Bronchial epithelial cell (primary cell): ENCODE data around the gene ATXN7L3B. TPM values are rescaled to one million over a fixed set of nuclear protein-coding genes. Genes with fewer than 3 reads are reported as not detected.
A peak's percentile ranks its signal among the peaks of the same experiment; 100 is the strongest.

Experiments used
- DNase-seq: peaks from one replicate; pipeline ENCODE4 v3.0.0-alpha.2; 2010; ENCODE audit warnings: low read depth
- FAIRE-seq: peaks from 2 replicates; lab custom pipeline; 2011; peaks lifted over from hg19 to GRCh38; lab: Jason Lieb, UNC
- H3K27me3 ChIP-seq: 2 replicates; pipeline ENCODE4 v1.5.1; 2011; ENCODE audit warnings: low read length; ENCODE audit not compliant: control insufficient read depth, insufficient read depth
- H3K36me3 ChIP-seq: 2 replicates; pipeline ENCODE4 v1.5.1; 2011; ENCODE audit warnings: low read length; ENCODE audit not compliant: control insufficient read depth, insufficient read depth
- H3K4me3 ChIP-seq: 2 replicates; pipeline ENCODE4 v1.5.1; 2011; ENCODE audit warnings: mild to moderate bottlenecking, low read depth, low read length, control low read depth
- CTCF ChIP-seq: IDR thresholded peaks from 2 replicates; pipeline ENCODE4 v1.5.1; 2011; ENCODE audit warnings: mild to moderate bottlenecking, moderate library complexity, low read length, control low read depth, inconsistent platforms; ENCODE audit not compliant: insufficient read depth, severe bottlenecking
- total RNA-seq: library from RNA; depleted of rRNA; stranded (reverse); fragments of >200 nt; gene quantifications from 2 replicates; pipeline ENCODE4 v1.2.1, GENCODE V29; 2014

Gene ATXN7L3B
- total RNA-seq: 25.5 and 29.8 TPM in 2 replicates

- Histone ChIP-seq H3K36me3 (no peaks in the 10 kb centered on the region), H3K27me3 (no peaks in the 10 kb centered on the region), H3K4me3 (peak within 1 kb of the TSS; percentile 85)
- DNase-seq (peak; percentile 87), FAIRE-seq (no peak)
- TF ChIP-seq CTCF: no peak
These were observed at the start of gene ATXN7L3B for GRCh38 chr12:74537707-74538385. ATXN7L3B (plus strand) TSS chr12:74537835; CDS start chr12:74538113, 278 bp downstream.

GRCh38 chr12:74488134-74488533, 49.5 kb upstream of the ATXN7L3B start:
- Histone ChIP-seq H3K27me3 (no peaks in the 10 kb centered on the region), H3K4me3 (no peak overlapping the region), H3K36me3 (no peaks in the 10 kb centered on the region)
- no peak for FAIRE-seq
- DNase-seq: no peak
- TF ChIP-seq CTCF: no peak

GRCh38 chr12:74489543-74489942, 48.1 kb upstream of the ATXN7L3B start:
- Histone ChIP-seq H3K36me3 (no peaks in the 10 kb centered on the region), H3K27me3 (no peaks in the 10 kb centered on the region), H3K4me3 (no peak overlapping the region)
- DNase-seq: no peak
- FAIRE-seq: no peak
- TF ChIP-seq CTCF: no peak

- H3K4me3 ChIP-seq: no peak overlapping the region
- H3K36me3 ChIP-seq: no peaks in the 10 kb centered on the region
- DNase-seq (no peak), FAIRE-seq (no peak)
- no peak for TF ChIP-seq CTCF
- H3K27me3 ChIP-seq: no peaks in the 10 kb centered on the region
These were observed 47.1 kb upstream of the ATXN7L3B start for GRCh38 chr12:74490390-74491064.

- DNase-seq (no peak), FAIRE-seq (no peak)
- Histone ChIP-seq H3K27me3 (no peaks in the 10 kb centered on the region), H3K36me3 (no peaks in the 10 kb centered on the region), H3K4me3 (no peak overlapping the region)
- no peak for TF ChIP-seq CTCF
These were observed 46.3 kb upstream of the ATXN7L3B start for GRCh38 chr12:74491374-74491773.
